A549 (cell line): ENCODE data around the gene CLEC3A. TPM values are rescaled to one million over a fixed set of nuclear protein-coding genes. Genes with fewer than 3 reads are reported as not detected.

Source experiments
- ATAC-seq, 2 experiments: fragments of 200-7000 bp in 1 of 2; fragments of >200 bp in 1 of 2; cut with Nextera tagmentation in 1 of 2; cut with Tn5 transposase in 1 of 2; 3 replicates each; pipeline versions ENCODE4 v1.8.0 to v1.9.1; 2018 to 2020; ENCODE audit warnings: mild to moderate bottlenecking in 1 of 2, moderate library complexity in 1 of 2
- CTCF ChIA-PET: fragments of 300-600 bp; sonication (Branson Sonifier 250); formaldehyde crosslinking; extraction: SDS; loops from one replicate; lab custom pipeline; 2021; ENCODE audit warnings: antibody characterized with exemption, inconsistent platforms; lab: Yijun Ruan, JAX
- POLR2A ChIA-PET: fragments of 350-600 bp; formaldehyde crosslinking; extraction: SDS; loops from one replicate; lab custom pipeline; 2021; ENCODE audit warnings: antibody characterized with exemption, inconsistent platforms; lab: Yijun Ruan, JAX
- DNase-seq, 2 experiments: peaks; one replicate each; pipeline versions ENCODE4 v3.0.0 to v3.0.0-alpha.2; 2011 to 2016; ENCODE audit warnings: low read depth in 1 of 2, low spot score in 1 of 2
- FAIRE-seq: peaks from 2 replicates; lab custom pipeline; 2011; peaks lifted over from hg19 to GRCh38; lab: Jason Lieb, UNC
- H3K27ac ChIP-seq, 2 experiments: fragments of >200 bp; sonication (Bioruptor Twin); formaldehyde crosslinking; 3 replicates each; pipeline ENCODE4 v1.5.1; 2016 to 2017
- H3K4me1 ChIP-seq: fragments of >200 bp; sonication (Bioruptor Twin); formaldehyde crosslinking; 3 replicates; pipeline ENCODE4 v1.6.1; 2016
- H3K4me2 ChIP-seq: fragments of >200 bp; sonication (Bioruptor Twin); formaldehyde crosslinking; 3 replicates; pipeline ENCODE4 v1.6.1; 2016
- H3K4me3 ChIP-seq: fragments of >200 bp; sonication (Bioruptor Twin); formaldehyde crosslinking; 3 replicates; pipeline ENCODE4 v1.5.1; 2016
- H3K9me3 ChIP-seq: fragments of >200 bp; sonication (Bioruptor Twin); formaldehyde crosslinking; 3 replicates; pipeline ENCODE4 v1.6.1; 2016
- BCL3 ChIP-seq: fragments of >200 bp; sonication (Bioruptor Twin); formaldehyde crosslinking; IDR thresholded peaks from 3 replicates; pipeline ENCODE4 v1.6.1; 2016
- BHLHE40 ChIP-seq: IDR thresholded peaks from 2 replicates; pipeline ENCODE4 v1.6.1; 2012; ENCODE audit warnings: low read depth, low read length, inconsistent platforms
- CBX2 ChIP-seq: fragments of 200-600 bp; sonication (generic); IDR thresholded peaks from 2 replicates; pipeline ENCODE4 v1.6.1; 2016; ENCODE audit warnings: low read depth, mild to moderate bottlenecking, borderline replicate concordance
- CHD4 ChIP-seq: fragments of 200-600 bp; sonication (generic); IDR thresholded peaks from 2 replicates; pipeline ENCODE4 v1.6.1; 2016; ENCODE audit warnings: antibody characterized with exemption, mild to moderate bottlenecking, borderline replicate concordance
- E2F6 ChIP-seq: IDR thresholded peaks from 2 replicates; pipeline ENCODE4 v1.6.1; 2012; ENCODE audit warnings: low read depth, borderline replicate concordance
- EHMT2 ChIP-seq: fragments of 200-600 bp; sonication (generic); IDR thresholded peaks from 2 replicates; pipeline ENCODE4 v1.6.1; 2016; ENCODE audit warnings: antibody characterized with exemption, low read depth, mild to moderate bottlenecking, moderate library complexity
- ELK1 ChIP-seq: fragments of 150-350 bp; IDR thresholded peaks from 2 replicates; pipeline ENCODE4 v1.6.1; 2014; ENCODE audit warnings: low read depth, mild to moderate bottlenecking, low read length
- HES2 ChIP-seq: fragments of >200 bp; sonication (Bioruptor Twin); formaldehyde crosslinking; IDR thresholded peaks from 2 replicates; pipeline ENCODE4 v1.6.1; 2016
- HEYL ChIP-seq: fragments of 250-450 bp; sonication (Bioruptor Pico); IDR thresholded peaks from 2 replicates; pipeline ENCODE4 v1.8.0; 2021; ENCODE audit warnings: mild to moderate bottlenecking, moderate library complexity
- KDM5A ChIP-seq: fragments of 200-600 bp; sonication (generic); IDR thresholded peaks from 2 replicates; pipeline ENCODE4 v1.6.1; 2016; ENCODE audit warnings: antibody characterized with exemption, mild to moderate bottlenecking
- MAZ ChIP-seq: fragments of 150-350 bp; IDR thresholded peaks from 2 replicates; pipeline ENCODE4 v1.6.1; 2014; ENCODE audit warnings: antibody characterized with exemption, low read depth, low read length, borderline replicate concordance
- NPAS2 ChIP-seq: fragments of 250-450 bp; sonication (Bioruptor Pico); IDR thresholded peaks from 2 replicates; pipeline ENCODE4 v1.8.0; 2022; ENCODE audit warnings: mild to moderate bottlenecking, moderate library complexity, borderline replicate concordance
- PHF8 ChIP-seq: fragments of 200-600 bp; sonication (generic); IDR thresholded peaks from 2 replicates; pipeline ENCODE4 v1.6.1; 2016; ENCODE audit warnings: low read depth, mild to moderate bottlenecking, antibody characterized with exemption, moderate library complexity, borderline replicate concordance
- RAD21 ChIP-seq, 2 experiments: fragments of >200 bp in 1 of 2; sonication (Bioruptor Twin) in 1 of 2; formaldehyde crosslinking in 1 of 2; IDR thresholded peaks in 1 of 2; conservative IDR thresholded peaks in 1 of 2; 2 replicates in 1 of 2; 3 replicates in 1 of 2; pipeline ENCODE4 v1.6.1; 2012 to 2018; ENCODE audit warnings: inconsistent platforms in 1 of 2
- SREBF2 ChIP-seq: fragments of 450-650 bp; IDR thresholded peaks from 2 replicates; pipeline ENCODE4 v1.6.1; 2014; ENCODE audit warnings: mild to moderate bottlenecking, moderate library complexity
- ZNF302 ChIP-seq: fragments of 250-450 bp; sonication (Bioruptor Pico); IDR thresholded peaks from 2 replicates; pipeline ENCODE4 v1.9.0; 2021; ENCODE audit warnings: inconsistent platforms, mild to moderate bottlenecking, moderate library complexity
- WGBS: methylation state at CpG from one replicate; pipeline ENCODE4 v1.1.6; 2017; ENCODE audit errors: missing lambda C conversion rate; 5-methylcytosine and 5-hydroxymethylcytosine counted together
- polyA plus RNA-seq, 4 experiments: library from polyadenylated mRNA; depleted of rRNA in 3 of 4; stranded (reverse); fragments of >200 nt; fragmentation: RNase III in 1 of 4; extraction: RNeasy Plus Mini Kit Qiagen cat#74134 plus additional on column Dnase treatment in 1 of 4; gene quantifications; 2 replicates in 3 of 4; 3 replicates in 1 of 4; pipeline ENCODE4 v1.2.3, GENCODE V29; 2011 to 2017
- TF ChIP-seq, protein P1 (sequence below): fragments of 250-450 bp; sonication (Bioruptor Pico); IDR thresholded peaks from 2 replicates; pipeline ENCODE4 v1.5.0; 2020; ENCODE audit warnings: low read depth, mild to moderate bottlenecking, moderate library complexity
- TF ChIP-seq, protein P2 (sequence below): IDR thresholded peaks from 2 replicates; pipeline ENCODE4 v1.6.1; 2012

Gene CLEC3A
- polyA plus RNA-seq, 2 of the 4 experiments (the other 2 are of a cell fraction) = not detected

GRCh38 chr16:77986011-77986740 lies 36.2 kb upstream of the CLEC3A start:
- 22% methylated on average over 7 of the region's 7 CpGs for WGBS
- POLR2A ChIA-PET = no interaction called here
- FAIRE-seq (no peak), DNase-seq (no peak), ATAC-seq (no peak)
- no peak overlapping the region for H3K4me2 ChIP-seq
- H3K4me3 ChIP-seq = no peak overlapping the region
- H3K9me3 ChIP-seq = no peaks in the 10 kb centered on the region
- no peak overlapping the region for H3K27ac ChIP-seq
- H3K4me1 ChIP-seq = no peaks in the 10 kb centered on the region
- CTCF ChIA-PET = interaction anchor here (4.7 kb wide), 1 partner anchor 17 kb away, joined by 18 read pairs; no protein-coding TSS in a partner anchor
- TF ChIP-seq, protein P1, sequence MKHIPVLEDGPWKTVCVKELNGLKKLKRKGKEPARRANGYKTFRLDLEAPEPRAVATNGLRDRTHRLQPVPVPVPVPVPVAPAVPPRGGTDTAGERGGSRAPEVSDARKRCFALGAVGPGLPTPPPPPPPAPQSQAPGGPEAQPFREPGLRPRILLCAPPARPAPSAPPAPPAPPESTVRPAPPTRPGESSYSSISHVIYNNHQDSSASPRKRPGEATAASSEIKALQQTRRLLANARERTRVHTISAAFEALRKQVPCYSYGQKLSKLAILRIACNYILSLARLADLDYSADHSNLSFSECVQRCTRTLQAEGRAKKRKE (CRISPR knock-in tag) = no peak
- TF ChIP-seq BCL3 = no peak
- TF ChIP-seq, all 56 proteins: peak for 0

GRCh38 chr16:77987810-77988209 lies 34.5 kb upstream of the CLEC3A start:
- Histone ChIP-seq H3K4me2 (no peak overlapping the region), H3K27ac (no peak overlapping the region), H3K4me3 (no peak overlapping the region), H3K9me3 (no peaks in the 10 kb centered on the region)
- WGBS = 32% methylated on average over 2 of the region's 2 CpGs
- FAIRE-seq = no peak
- TF ChIP-seq HEYL (CRISPR knock-in tag) (no peak), PHF8 (no peak), ZNF302 (CRISPR knock-in tag) (no peak), ELK1 (no peak), NPAS2 (no peak), EHMT2 (no peak), SREBF2 (no peak), CHD4 (no peak), BHLHE40 (no peak), MAZ (no peak), E2F6 (no peak), CBX2 (no peak), HES2 (no peak), RAD21 (conservative IDR thresholded peaks at IDR 0.05 in 1 of 2, IDR thresholded peaks at IDR 0.05 in 1 of 2) (no peak), KDM5A (no peak)
- TF ChIP-seq, protein P2, sequence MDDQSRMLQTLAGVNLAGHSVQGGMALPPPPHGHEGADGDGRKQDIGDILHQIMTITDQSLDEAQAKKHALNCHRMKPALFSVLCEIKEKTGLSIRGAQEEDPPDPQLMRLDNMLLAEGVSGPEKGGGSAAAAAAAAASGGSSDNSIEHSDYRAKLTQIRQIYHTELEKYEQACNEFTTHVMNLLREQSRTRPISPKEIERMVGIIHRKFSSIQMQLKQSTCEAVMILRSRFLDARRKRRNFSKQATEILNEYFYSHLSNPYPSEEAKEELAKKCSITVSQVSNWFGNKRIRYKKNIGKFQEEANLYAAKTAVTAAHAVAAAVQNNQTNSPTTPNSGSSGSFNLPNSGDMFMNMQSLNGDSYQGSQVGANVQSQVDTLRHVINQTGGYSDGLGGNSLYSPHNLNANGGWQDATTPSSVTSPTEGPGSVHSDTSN = no peak
- TF ChIP-seq, all 56 proteins: peak for 0
- POLR2A ChIA-PET = no interaction called here
- ATAC-seq = no peak
- CTCF ChIA-PET = interaction anchor here (1.0 to 4.7 kb wide), 3 partner anchors 11 to 105 kb away, joined by 3 to 18 read pairs (median 4); no protein-coding TSS in a partner anchor
- DNase-seq = no peak
- H3K4me1 ChIP-seq = no peaks in the 10 kb centered on the region
